ENCODE data around the gene RCBTB1.

Gene RCBTB1

GRCh38 chr13:49553888-49554287 lies 31.5 kb downstream of the RCBTB1 start:
- no peak for DNase-seq

GRCh38 chr13:49550942-49551644 lies 34.3 kb downstream of the RCBTB1 start:
- DNase-seq = no peak

GRCh38 chr13:49549289-49549688 lies 36.1 kb downstream of the RCBTB1 start:
- DNase-seq = no peak

- no peak for DNase-seq
These were observed 38.8 kb downstream of the RCBTB1 start for GRCh38 chr13:49546561-49546960.

- DNase-seq = no peak
These were observed 39.7 kb downstream of the RCBTB1 start for GRCh38 chr13:49545661-49546060.

- DNase-seq = no peak
These were observed 41.7 kb downstream of the RCBTB1 start for GRCh38 chr13:49543656-49544055.

GRCh38 chr13:49540552-49540951 lies 44.8 kb downstream of the RCBTB1 start:
- no peak for DNase-seq

- DNase-seq = no peak
These were observed 45.6 kb downstream of the RCBTB1 start for GRCh38 chr13:49539746-49540145.

- DNase-seq = no peak
These were observed 46.0 kb downstream of the RCBTB1 start for GRCh38 chr13:49539313-49539712.

- no peak for DNase-seq
These were observed 47.0 kb downstream of the RCBTB1 start for GRCh38 chr13:49538404-49538803.

GRCh38 chr13:49536144-49536873 lies 49.0 kb downstream of the RCBTB1 start:
- DNase-seq = no peak

- no peak for DNase-seq
These were observed 51.6 kb downstream of the RCBTB1 start for GRCh38 chr13:49533591-49534269.

- no peak for DNase-seq
These were observed 52.3 kb downstream of the RCBTB1 start for GRCh38 chr13:49533011-49533410.

- no peak for DNase-seq
These were observed 52.8 kb downstream of the RCBTB1 start for GRCh38 chr13:49532593-49532992.

GRCh38 chr13:49530457-49530856 lies 54.9 kb downstream of the RCBTB1 start:
- DNase-seq = no peak

- no peak for DNase-seq
These were observed 57.2 kb downstream of the RCBTB1 start for GRCh38 chr13:49528161-49528560.

GRCh38 chr13:49527123-49527522 lies 58.2 kb downstream of the RCBTB1 start:
- DNase-seq = no peak

GRCh38 chr13:49524740-49525501 lies 60.4 kb downstream of the RCBTB1 start:
- DNase-seq = no peak

GRCh38 chr13:49521224-49521623 lies 64.1 kb downstream of the RCBTB1 start:
- no peak for DNase-seq

- no peak for DNase-seq
These were observed 67.9 kb downstream of the RCBTB1 start for GRCh38 chr13:49517461-49517860.

GRCh38 chr13:49516467-49516866 lies 68.9 kb downstream of the RCBTB1 start:
- DNase-seq = no peak

GRCh38 chr13:49512578-49512977 lies 72.8 kb downstream of the RCBTB1 start:
- no peak for DNase-seq

- no peak for DNase-seq
These were observed 81.4 kb downstream of the RCBTB1 start for GRCh38 chr13:49503951-49504350.
